ENCODE data around the gene ATF1. TPM values are rescaled to one million over a fixed set of nuclear protein-coding genes. Genes with fewer than 3 reads are reported as not detected.

Gene ATF1
- polyA plus RNA-seq, 1 of the 3 experiments (the other 2 are of a cell fraction), result 34.2 TPM

DNA sequence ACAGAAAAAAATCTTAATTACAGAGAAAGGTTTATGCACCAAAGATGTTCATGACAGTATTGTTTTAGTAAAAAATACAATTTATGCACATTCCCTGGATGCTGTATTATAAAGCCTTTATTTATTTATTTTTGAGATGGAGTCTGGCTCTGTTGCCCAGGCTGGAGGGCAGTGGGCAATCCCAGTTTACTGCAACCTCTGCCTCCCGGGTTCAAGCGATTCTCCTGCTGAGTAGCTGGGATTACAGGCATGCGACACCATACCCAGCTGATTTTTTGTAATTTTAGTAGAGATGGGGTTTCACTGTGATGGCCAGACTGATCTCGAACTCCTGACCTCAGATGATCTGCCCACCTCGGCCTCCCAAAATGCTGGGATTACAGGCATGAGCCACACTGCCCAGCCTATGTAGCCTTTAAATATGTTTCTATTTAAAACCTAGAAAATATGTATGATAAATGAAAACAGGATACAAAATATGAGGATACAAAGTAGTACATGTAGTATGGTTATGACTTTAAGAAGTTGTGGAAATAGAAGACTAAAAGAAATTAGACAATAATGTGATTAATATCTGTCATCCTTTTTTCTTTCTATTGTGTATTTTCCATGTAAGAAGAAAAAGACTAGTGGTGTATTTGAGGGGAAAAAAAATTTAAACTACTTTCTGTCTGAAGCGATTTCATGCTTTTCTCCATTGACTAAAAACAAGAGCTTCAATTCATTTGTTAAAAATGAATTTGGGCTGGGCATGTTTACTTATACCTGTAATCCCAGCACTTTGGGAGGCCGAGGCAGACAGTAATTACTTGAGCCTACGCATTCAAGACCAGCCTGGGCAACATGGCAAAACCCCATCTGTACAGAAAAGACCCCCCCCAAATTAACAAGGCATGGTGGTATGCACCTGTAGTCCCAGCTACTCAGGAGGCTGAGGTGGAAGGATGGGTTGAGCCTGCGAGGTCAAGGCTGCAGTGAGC, 13.1 kb downstream of the ATF1 start:
- Histone ChIP-seq H3K4me2 (no peak overlapping the region), H3K36me3 (replicated peaks in 1 of 2; ENCODE audit: control insufficient read depth in 1 of 2, insufficient read depth in 2 of 2, low read length in 1 of 2) (peaks cover 0 to 18% of the 10 kb centered on the region in 2 experiments), H3K27ac (ENCODE audit: low read depth in 2 of 2, low read length in 1 of 2) (no peak overlapping the region), H3K4me1 (ENCODE audit: control insufficient read depth in 1 of 2, insufficient read depth in 2 of 2, low read depth in 1 of 2, low read length in 1 of 2) (no peaks in the 10 kb centered on the region), H3K9me3 (no peaks in the 10 kb centered on the region), H4K20me1 (ENCODE audit: insufficient read depth) (peaks cover 9% of the 10 kb centered on the region; the same call in 1 of the 2 replicates), H2AFZ (ENCODE audit: low read depth) (no peak overlapping the region), H3K27me3 (ENCODE audit: insufficient read depth) (no peaks in the 10 kb centered on the region), H3K9ac (no peak overlapping the region), H3F3A (replicated peaks; ENCODE audit: insufficient read depth) (no peaks in the 10 kb centered on the region), H3K79me2 (ENCODE audit: insufficient read depth) (peaks cover 92% of the 10 kb centered on the region), H3K9me2 (no peaks in the 10 kb centered on the region), H3K4me3 (ENCODE audit: low read depth in 2 of 2, low read length in 1 of 2) (no peak overlapping the region)
- WGBS (ENCODE audit: low lambda C conversion rate), result 93% methylated on average over 9 of the region's 9 CpGs
- ChIA-PET POLR2A (interaction anchor here (0.7 kb wide), 1 partner anchor 305 kb away, joined by 4 read pairs; no protein-coding TSS in a partner anchor), CTCF (interaction anchor here (0.7 to 1.5 kb wide), 4 partner anchors 184 to 564 kb away, joined by 3 to 4 read pairs (median 3); no protein-coding TSS in a partner anchor)
- DNase-seq, result no peak
- TF ChIP-seq, protein P1, sequence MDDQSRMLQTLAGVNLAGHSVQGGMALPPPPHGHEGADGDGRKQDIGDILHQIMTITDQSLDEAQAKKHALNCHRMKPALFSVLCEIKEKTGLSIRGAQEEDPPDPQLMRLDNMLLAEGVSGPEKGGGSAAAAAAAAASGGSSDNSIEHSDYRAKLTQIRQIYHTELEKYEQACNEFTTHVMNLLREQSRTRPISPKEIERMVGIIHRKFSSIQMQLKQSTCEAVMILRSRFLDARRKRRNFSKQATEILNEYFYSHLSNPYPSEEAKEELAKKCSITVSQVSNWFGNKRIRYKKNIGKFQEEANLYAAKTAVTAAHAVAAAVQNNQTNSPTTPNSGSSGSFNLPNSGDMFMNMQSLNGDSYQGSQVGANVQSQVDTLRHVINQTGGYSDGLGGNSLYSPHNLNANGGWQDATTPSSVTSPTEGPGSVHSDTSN (IDR thresholded peaks at IDR 0.05), result no peak
- TF ChIP-seq ELF1 (IDR thresholded peaks at IDR 0.05) (no peak), GATA2 (CRISPR knock-in tag; IDR thresholded peaks at IDR 0.05) (no peak), MEF2A (IDR thresholded peaks at IDR 0.05; ENCODE audit: borderline replicate concordance, low read depth) (no peak), RFX5 (IDR thresholded peaks at IDR 0.05; ENCODE audit: low read length) (no peak), SIN3A (IDR thresholded peaks at IDR 0.05; ENCODE audit: borderline replicate concordance, low read depth, low read length) (no peak), SMC3 (IDR thresholded peaks at IDR 0.05; ENCODE audit: low read depth, low read length) (no peak), EZH2phosphoT487 (IDR thresholded peaks at IDR 0.05; ENCODE audit: borderline replicate concordance, low read depth) (no peak), RXRA (IDR thresholded peaks at IDR 0.05; ENCODE audit: borderline replicate concordance, low read depth) (no peak), NFIC (IDR thresholded peaks at IDR 0.05; ENCODE audit: borderline replicate concordance) (no peak), MXI1 (IDR thresholded peaks at IDR 0.05; ENCODE audit: low read depth, low read length) (no peak), TCF12 (IDR thresholded peaks at IDR 0.05) (no peak), GABPA (IDR thresholded peaks at IDR 0.05; ENCODE audit: low read depth) (no peak)
- TF ChIP-seq, protein P2, sequence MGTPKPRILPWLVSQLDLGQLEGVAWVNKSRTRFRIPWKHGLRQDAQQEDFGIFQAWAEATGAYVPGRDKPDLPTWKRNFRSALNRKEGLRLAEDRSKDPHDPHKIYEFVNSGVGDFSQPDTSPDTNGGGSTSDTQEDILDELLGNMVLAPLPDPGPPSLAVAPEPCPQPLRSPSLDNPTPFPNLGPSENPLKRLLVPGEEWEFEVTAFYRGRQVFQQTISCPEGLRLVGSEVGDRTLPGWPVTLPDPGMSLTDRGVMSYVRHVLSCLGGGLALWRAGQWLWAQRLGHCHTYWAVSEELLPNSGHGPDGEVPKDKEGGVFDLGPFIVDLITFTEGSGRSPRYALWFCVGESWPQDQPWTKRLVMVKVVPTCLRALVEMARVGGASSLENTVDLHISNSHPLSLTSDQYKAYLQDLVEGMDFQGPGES (IDR thresholded peaks at IDR 0.05; ENCODE audit: low read depth, low read length), result no peak
- TF ChIP-seq, protein P3, sequence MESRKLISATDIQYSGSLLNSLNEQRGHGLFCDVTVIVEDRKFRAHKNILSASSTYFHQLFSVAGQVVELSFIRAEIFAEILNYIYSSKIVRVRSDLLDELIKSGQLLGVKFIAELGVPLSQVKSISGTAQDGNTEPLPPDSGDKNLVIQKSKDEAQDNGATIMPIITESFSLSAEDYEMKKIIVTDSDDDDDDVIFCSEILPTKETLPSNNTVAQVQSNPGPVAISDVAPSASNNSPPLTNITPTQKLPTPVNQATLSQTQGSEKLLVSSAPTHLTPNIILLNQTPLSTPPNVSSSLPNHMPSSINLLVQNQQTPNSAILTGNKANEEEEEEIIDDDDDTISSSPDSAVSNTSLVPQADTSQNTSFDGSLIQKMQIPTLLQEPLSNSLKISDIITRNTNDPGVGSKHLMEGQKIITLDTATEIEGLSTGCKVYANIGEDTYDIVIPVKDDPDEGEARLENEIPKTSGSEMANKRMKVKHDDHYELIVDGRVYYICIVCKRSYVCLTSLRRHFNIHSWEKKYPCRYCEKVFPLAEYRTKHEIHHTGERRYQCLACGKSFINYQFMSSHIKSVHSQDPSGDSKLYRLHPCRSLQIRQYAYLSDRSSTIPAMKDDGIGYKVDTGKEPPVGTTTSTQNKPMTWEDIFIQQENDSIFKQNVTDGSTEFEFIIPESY (IDR thresholded peaks at IDR 0.05; ENCODE audit: borderline replicate concordance, low read depth), result no peak
- TF ChIP-seq, protein P4, sequence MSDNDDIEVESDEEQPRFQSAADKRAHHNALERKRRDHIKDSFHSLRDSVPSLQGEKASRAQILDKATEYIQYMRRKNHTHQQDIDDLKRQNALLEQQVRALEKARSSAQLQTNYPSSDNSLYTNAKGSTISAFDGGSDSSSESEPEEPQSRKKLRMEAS (IDR thresholded peaks at IDR 0.05; ENCODE audit: low read depth), result no peak
- TF ChIP-seq, protein P5, sequence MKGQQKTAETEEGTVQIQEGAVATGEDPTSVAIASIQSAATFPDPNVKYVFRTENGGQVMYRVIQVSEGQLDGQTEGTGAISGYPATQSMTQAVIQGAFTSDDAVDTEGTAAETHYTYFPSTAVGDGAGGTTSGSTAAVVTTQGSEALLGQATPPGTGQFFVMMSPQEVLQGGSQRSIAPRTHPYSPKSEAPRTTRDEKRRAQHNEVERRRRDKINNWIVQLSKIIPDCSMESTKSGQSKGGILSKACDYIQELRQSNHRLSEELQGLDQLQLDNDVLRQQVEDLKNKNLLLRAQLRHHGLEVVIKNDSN (IDR thresholded peaks at IDR 0.05; ENCODE audit: borderline replicate concordance, low read depth), result no peak
- TF ChIP-seq, protein P6, sequence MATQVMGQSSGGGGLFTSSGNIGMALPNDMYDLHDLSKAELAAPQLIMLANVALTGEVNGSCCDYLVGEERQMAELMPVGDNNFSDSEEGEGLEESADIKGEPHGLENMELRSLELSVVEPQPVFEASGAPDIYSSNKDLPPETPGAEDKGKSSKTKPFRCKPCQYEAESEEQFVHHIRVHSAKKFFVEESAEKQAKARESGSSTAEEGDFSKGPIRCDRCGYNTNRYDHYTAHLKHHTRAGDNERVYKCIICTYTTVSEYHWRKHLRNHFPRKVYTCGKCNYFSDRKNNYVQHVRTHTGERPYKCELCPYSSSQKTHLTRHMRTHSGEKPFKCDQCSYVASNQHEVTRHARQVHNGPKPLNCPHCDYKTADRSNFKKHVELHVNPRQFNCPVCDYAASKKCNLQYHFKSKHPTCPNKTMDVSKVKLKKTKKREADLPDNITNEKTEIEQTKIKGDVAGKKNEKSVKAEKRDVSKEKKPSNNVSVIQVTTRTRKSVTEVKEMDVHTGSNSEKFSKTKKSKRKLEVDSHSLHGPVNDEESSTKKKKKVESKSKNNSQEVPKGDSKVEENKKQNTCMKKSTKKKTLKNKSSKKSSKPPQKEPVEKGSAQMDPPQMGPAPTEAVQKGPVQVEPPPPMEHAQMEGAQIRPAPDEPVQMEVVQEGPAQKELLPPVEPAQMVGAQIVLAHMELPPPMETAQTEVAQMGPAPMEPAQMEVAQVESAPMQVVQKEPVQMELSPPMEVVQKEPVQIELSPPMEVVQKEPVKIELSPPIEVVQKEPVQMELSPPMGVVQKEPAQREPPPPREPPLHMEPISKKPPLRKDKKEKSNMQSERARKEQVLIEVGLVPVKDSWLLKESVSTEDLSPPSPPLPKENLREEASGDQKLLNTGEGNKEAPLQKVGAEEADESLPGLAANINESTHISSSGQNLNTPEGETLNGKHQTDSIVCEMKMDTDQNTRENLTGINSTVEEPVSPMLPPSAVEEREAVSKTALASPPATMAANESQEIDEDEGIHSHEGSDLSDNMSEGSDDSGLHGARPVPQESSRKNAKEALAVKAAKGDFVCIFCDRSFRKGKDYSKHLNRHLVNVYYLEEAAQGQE (IDR thresholded peaks at IDR 0.05; ENCODE audit: low read depth, low read length), result no peak
